Stomach (tissue), 4 donors: Measurements from ENCODE around the gene NLGN1.

ENCODE experiments used
- CTCF ChIP-seq, 7 experiments: fragments of 450-650 bp in 4 of 7; fragments of 200-600 bp in 3 of 7; sonication (generic) in 3 of 7; IDR thresholded peaks; one replicate each; pipeline ENCODE4 v1.5.1; 2016 to 2019; ENCODE audit warnings: antibody characterized with exemption in 7 of 7, control low read depth in 2 of 7, mild to moderate bottlenecking in 1 of 7
- POLR2A ChIP-seq, 4 donors: fragments of 450-650 bp; IDR thresholded peaks; one replicate each; pipeline ENCODE4 v1.6.1; 2016; ENCODE audit warnings: antibody characterized with exemption in 4 of 4, control low read depth in 2 of 4, mild to moderate bottlenecking in 1 of 4, moderate library complexity in 1 of 4
- POLR2AphosphoS5 ChIP-seq, 3 donors: sonication (generic); formaldehyde crosslinking; IDR thresholded peaks; one replicate each; pipeline ENCODE4 v1.6.1; 2016; ENCODE audit warnings: antibody characterized with exemption in 3 of 3

GRCh38 chr3:173411375-173411973 is 13.9 kb downstream of the NLGN1 start:
- TF ChIP-seq CTCF (IDR thresholded peaks at IDR 0.05) (peak in 4 of 7 experiments; percentile 14 to 25 (median 18)), POLR2AphosphoS5 (IDR thresholded peaks at IDR 0.05) (no peak), POLR2A (IDR thresholded peaks at IDR 0.05) (no peak)
